ENCODE data around the gene CLEC3B.

DNA sequence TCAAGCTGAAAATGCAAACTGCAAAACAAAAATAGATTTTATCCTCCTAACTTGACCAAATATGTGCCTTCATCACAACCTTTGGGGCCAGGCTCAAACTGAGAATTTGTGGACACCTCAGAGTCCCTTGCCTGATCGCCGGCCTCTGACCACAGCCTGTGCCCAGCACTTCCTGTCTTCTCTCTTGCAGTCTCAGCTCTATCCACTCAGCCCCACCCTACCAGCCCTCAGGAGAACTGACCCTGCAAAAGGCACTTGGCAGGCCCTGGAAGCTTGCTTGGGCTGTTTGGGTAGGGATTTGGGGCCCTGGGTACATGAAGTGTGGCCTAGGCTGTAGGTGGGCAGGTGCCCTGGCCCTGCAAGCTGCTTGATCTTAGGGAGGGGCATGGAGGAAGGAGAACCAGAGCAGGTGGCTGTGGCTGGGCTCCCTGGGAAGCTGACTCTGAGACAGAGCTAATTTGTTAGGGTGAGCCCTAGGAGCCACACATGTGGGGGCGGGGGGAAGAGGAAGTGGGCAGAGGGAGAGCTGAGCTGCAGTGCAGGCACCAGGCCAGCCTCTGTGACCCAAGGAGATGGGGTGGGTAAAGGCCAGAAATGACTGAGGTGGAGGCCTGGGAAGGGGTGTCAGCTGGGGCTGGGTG lies 8.6 kb downstream of the CLEC3B start:
- TF ChIP-seq CTCF (IDR thresholded peaks at IDR 0.05): no peak
- no peak for TF ChIP-seq TCF7L2 (IDR thresholded peaks at IDR 0.05; ENCODE audit: low read depth, low read length)

All from Panc1 (cell line).